ENCODE data around the gene IQCE. TPM values are rescaled to one million over a fixed set of nuclear protein-coding genes. Genes with fewer than 3 reads are reported as not detected.

The IQCE gene
- total RNA-seq, 6 donors from 2014 or later: 18.0 to 51.3 (median 23.9) TPM

- DNase-seq (peak in 1 of 2 donors; percentile 69), ATAC-seq (ENCODE audit: low FRiP score in 2 of 2) (no peak)
- peak overlapping the region; percentile 23 to 96 (median 72) for H3K27ac ChIP-seq
- 86 to 92% methylated on average over 21 to 31 of the region's 40 CpGs for WGBS, 2 donors
- H3K4me1 ChIP-seq: peaks cover 80 to 100% (median 99%) of the 10 kb centered on the region in 4 donors
- H3K9me3 ChIP-seq: no peaks in the 10 kb centered on the region
- H3K36me3 ChIP-seq: peaks cover 0 to 29% (median 19%) of the 10 kb centered on the region in 4 donors
- TF ChIP-seq, protein P1, sequence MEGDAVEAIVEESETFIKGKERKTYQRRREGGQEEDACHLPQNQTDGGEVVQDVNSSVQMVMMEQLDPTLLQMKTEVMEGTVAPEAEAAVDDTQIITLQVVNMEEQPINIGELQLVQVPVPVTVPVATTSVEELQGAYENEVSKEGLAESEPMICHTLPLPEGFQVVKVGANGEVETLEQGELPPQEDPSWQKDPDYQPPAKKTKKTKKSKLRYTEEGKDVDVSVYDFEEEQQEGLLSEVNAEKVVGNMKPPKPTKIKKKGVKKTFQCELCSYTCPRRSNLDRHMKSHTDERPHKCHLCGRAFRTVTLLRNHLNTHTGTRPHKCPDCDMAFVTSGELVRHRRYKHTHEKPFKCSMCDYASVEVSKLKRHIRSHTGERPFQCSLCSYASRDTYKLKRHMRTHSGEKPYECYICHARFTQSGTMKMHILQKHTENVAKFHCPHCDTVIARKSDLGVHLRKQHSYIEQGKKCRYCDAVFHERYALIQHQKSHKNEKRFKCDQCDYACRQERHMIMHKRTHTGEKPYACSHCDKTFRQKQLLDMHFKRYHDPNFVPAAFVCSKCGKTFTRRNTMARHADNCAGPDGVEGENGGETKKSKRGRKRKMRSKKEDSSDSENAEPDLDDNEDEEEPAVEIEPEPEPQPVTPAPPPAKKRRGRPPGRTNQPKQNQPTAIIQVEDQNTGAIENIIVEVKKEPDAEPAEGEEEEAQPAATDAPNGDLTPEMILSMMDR (IDR thresholded peaks at IDR 0.05): no peak
- TF ChIP-seq POLR2A (IDR thresholded peaks at IDR 0.05) (no peak), EP300 (IDR thresholded peaks at IDR 0.05) (no peak), POLR2AphosphoS5 (IDR thresholded peaks at IDR 0.05) (no peak)
- peaks cover 0 to 5% (median 0%) of the 10 kb centered on the region in 4 donors for H3K27me3 ChIP-seq
- no peak overlapping the region for H3K4me3 ChIP-seq
Measured at GRCh38 chr7:2526659-2527504, 31.9 kb upstream of the IQCE start.

- no peak for ATAC-seq (ENCODE audit: low FRiP score in 2 of 2)
- TF ChIP-seq EP300 (IDR thresholded peaks at IDR 0.05): no peak
- whole genome bisulfite sequencing, 2 donors: 50 to 65% methylated on average over 8 to 17 of the region's 17 CpGs
- Histone ChIP-seq H3K4me3 (peak overlapping the region in 1 of 4 donors; percentile 12), H3K36me3 (peaks cover 0 to 29% (median 19%) of the 10 kb centered on the region in 4 donors), H3K27ac (peak overlapping the region; percentile 82 to 96 (median 86)), H3K4me1 (peaks cover 71 to 91% (median 90%) of the 10 kb centered on the region in 4 donors), H3K27me3 (peaks cover 0 to 5% (median 0%) of the 10 kb centered on the region in 4 donors), H3K9me3 (no peaks in the 10 kb centered on the region)
- peak in 1 of 2 donors; percentile 63 for DNase-seq
Measured at GRCh38 chr7:2527505-2528467, 31.0 kb upstream of the IQCE start.

- TF ChIP-seq POLR2AphosphoS5 (IDR thresholded peaks at IDR 0.05) (no peak), POLR2A (IDR thresholded peaks at IDR 0.05) (no peak), EP300 (IDR thresholded peaks at IDR 0.05) (no peak)
- TF ChIP-seq, protein P1 (IDR thresholded peaks at IDR 0.05): no peak
- WGBS, 2 donors: 74 to 85% methylated on average over 9 to 18 of the region's 18 CpGs
- ATAC-seq (ENCODE audit: low FRiP score in 2 of 2): no peak
- Histone ChIP-seq H3K9me3 (no peaks in the 10 kb centered on the region), H3K27me3 (peaks cover 0 to 5% (median 0%) of the 10 kb centered on the region in 4 donors), H3K4me1 (peaks cover 63 to 83% (median 82%) of the 10 kb centered on the region in 4 donors), H3K36me3 (peaks cover 0 to 29% (median 19%) of the 10 kb centered on the region in 4 donors), H3K27ac (peak overlapping the region; percentile 82 to 96 (median 86)), H3K4me3 (peak overlapping the region in 2 of 4 donors; percentile 10 to 12)
- DNase-seq: peak in 1 of 2 donors; percentile 85
Measured at GRCh38 chr7:2528481-2529095, 30.2 kb upstream of the IQCE start.

GRCh38 chr7:2529161-2530070, 29.4 kb upstream of the IQCE start:
- Histone ChIP-seq H3K27ac (peak overlapping the region; percentile 82 to 96 (median 86)), H3K36me3 (peaks cover 0 to 29% (median 19%) of the 10 kb centered on the region in 4 donors), H3K9me3 (no peaks in the 10 kb centered on the region), H3K27me3 (peaks cover 0 to 1% (median 0%) of the 10 kb centered on the region in 4 donors), H3K4me1 (peaks cover 55 to 75% (median 74%) of the 10 kb centered on the region in 4 donors), H3K4me3 (peak overlapping the region in 2 of 4 donors; percentile 6 to 23)
- WGBS, 2 donors: 29 to 42% methylated on average over 9 to 17 of the region's 30 CpGs
- peak in 1 of 2 donors; percentile 56 for TF ChIP-seq POLR2AphosphoS5 (IDR thresholded peaks at IDR 0.05)
- TF ChIP-seq, protein P1 (IDR thresholded peaks at IDR 0.05): no peak
- peak in 1 of 4 donors; percentile 36 for TF ChIP-seq POLR2A (IDR thresholded peaks at IDR 0.05)
- no peak for TF ChIP-seq EP300 (IDR thresholded peaks at IDR 0.05)
- DNase-seq (peak; percentile 88 to 91), ATAC-seq (ENCODE audit: low FRiP score in 2 of 2) (peak; percentile 72 to 81)

Data from upper lobe of left lung (tissue), 6 donors.